ENCODE measurements around the gene PDE6G.
"Not testable (repeated sequence)": the region's sequence is repeated elsewhere in the genome, so short reads cannot be mapped to it uniquely, and the experiment has no call there.

Gene PDE6G

DNA sequence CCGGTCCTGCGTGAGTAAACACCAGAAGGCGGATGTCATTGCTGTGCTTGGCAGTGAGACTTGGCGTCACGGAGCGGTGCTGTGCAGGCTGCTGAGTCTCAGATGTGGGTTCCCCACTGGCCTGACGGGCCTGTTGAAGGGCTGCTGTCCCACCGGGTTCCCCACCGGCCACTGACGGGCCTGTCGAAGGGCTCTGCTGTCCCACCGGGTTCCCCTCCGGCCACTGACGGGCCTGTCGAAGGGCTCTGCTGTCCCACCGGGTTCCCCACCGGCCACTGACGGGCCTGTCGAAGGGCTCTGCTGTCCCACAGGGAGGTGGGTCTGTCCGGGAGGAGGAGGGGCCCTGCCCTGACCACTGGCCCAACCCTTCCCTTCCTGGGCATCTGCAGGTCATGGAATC, 30.3 kb upstream of the PDE6G start:
- no peak for DNase-seq

DNA sequence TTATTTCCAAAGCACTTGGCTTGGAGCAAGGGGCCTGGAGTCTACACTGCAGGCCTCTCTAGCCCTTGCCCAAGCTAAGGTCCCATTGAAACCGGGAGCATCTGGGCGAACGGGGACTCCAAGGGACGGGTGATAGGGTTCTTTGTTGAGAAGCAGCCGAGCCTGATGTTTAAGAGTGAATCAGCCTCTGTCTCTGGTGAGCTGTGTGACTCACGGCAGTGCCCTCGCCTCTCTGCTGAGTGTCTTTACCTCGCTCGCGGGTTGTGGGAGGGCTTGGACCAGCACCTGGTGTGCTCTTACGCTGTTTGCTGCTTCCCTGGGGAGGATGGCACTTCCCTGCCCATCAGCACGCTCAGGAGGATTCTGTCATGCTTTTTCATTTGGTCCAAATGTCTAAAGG, 28.8 kb upstream of the PDE6G start:
- DNase-seq, result peak; percentile 54

DNA sequence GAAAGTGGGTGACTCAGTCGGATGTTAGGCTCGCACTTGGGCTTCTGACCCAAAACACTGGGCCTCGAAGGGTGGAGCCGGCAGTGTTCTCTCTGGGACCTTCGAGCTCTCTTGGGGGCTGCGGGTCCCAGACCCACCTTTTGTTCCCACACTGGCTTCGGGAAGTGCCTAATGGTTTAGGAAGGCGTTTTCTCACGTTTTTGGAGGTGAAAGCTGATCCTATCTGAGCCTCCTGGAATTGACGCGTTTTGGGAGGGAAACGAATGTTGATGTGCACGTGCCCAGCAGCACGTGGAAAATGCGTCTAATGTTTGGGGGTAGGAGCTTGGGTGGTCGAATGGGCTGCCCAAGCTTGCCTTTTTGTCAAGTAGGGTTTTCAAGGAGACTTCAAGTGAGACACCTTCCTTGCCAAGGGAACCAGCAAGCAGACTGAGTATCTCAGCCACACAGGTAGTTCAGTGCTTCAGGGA, 28.1 kb upstream of the PDE6G start:
- DNase-seq, result no peak

DNA sequence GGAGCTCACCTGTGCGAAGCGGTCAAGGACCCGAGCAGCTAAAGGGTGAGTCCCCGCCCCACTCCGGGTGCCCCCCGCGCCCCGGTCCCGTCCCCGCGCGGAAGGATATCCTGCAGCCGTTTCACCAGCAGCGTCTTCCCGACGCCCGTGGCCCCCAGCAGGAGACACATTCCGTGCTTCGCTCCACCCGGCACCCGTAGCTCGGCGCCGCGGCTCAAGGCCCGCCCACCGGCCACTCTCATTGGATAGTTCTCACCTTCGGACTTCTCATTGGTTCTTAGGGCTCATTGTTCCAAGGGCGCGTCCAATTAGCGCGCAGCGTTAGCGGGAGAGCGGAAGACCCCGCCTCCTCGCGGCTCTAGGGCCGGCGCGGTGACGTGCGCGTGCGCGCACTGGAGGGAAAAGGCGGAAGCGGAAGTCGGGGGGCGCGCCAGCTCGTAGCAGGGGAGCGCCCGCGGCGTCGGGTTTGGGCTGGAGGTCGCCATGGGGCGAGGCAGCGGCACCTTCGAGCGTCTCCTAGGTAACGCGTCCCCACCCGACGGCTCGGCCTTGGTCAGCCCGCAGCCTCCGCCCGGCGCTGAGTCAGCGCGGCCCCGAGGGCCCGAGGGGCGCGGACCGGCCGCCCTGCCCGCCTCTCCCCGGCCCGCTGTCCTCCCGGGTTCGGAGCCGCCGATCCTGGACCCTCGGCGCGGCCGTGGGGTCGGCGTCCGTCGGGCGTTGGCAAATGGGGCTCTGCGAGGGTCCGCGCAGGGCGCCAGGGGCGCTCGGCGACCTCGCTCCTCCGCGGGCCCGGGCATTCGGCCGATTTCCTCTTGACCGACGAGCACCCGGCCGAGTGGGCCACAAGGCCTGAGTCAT, 27.5 kb upstream of the PDE6G start, which contains the start of the genes ARL16 and HGS:
TSS of gene ARL16 (minus strand) at position 214 of the 858 bp plus-strand sequence. CDS start at position 170, 44 bp downstream.
TSS of gene HGS (plus strand) at position 428 of the 858 bp plus-strand sequence. CDS start at position 484, 56 bp downstream.
- peak; percentile 97 for DNase-seq

DNA sequence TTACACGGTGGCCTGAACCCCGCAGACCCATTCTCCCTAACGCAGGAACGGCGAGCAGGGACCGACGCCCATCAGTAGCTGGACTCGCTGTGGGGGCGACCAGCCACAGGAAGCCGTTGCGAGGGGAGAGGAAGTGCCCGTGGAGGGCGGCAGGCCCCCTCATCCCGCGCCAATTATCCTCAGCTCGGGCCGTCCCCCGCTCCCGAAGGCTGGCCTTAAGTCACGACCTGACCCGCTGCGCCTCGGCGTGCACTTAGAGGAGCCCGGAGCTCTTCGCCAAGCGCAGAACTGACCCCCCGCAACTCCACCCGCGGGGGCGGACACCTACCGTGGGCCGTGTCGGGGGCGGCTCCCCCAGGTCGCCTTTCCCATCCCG, 26.9 kb upstream of the PDE6G start:
- no peak for DNase-seq

DNA sequence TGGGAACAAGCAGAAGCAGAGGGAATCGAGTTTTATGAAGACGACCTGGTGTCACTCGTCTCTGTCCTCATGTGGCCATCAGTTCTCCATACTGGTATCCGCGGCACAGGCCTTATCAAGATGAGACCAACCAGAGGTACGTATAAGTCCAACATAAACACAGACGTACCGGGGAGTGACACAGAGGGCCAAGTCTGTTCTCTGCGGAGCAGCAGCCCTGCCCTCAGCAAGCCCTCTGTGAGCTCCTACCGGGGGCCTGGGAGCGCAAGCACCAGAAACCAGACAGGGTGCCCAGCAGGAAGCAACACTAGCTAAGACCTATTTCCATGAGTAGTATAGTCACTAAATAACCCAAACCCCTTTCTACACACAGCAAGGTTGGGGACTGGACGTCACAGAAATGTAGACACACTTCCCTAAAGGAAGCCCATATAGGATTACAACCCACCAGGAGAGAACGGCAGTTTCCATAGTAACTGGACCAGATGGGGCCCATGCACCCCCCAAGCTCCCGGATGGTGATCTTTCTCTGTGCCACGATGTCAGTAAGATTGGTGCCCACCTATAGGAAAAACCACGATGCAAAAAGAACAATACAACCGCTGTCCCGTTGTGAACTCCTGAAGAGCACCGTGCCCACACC, 26.3 kb upstream of the PDE6G start:
- DNase-seq, result no peak

DNA sequence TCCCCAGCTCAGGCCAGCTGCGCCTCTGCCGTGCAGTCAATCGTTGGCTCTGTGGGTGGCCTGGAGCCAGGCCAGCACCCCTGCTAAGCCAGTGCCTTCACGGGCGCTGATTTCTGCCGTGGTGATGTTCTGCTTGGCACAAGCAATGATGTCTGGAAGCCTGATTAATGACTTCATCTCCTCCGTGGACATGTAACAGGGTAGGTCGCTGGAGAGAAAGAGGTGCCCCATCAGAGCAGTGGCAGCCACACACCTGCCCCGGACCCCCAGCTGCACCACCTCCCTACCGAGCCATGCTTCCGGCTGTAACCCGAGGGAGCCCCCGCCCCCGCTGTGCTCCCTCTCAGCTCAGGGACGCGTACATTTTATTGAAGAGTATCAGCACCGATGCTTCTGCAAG, 25.3 kb upstream of the PDE6G start:
- no peak for DNase-seq

DNA sequence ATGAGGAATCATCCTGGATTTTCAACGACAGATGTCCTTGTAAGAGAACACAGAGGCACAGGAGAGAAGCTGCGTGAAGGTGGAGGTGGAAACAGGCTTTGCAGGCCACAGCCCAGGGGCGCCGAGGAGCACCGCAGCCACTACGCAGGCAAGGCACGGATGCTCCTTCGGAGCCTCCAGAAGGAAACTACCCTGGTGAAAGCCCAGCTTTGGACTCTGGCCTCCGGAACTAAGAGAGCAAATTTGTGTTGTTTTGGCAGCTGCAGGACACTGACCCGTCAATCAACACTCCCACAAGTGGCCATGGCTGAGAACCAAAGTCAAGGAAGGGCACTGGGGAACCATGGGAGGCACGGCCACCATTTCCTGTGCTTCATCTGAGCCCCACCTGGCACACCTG, 23.8 kb upstream of the PDE6G start:
- DNase-seq, result no peak

DNA sequence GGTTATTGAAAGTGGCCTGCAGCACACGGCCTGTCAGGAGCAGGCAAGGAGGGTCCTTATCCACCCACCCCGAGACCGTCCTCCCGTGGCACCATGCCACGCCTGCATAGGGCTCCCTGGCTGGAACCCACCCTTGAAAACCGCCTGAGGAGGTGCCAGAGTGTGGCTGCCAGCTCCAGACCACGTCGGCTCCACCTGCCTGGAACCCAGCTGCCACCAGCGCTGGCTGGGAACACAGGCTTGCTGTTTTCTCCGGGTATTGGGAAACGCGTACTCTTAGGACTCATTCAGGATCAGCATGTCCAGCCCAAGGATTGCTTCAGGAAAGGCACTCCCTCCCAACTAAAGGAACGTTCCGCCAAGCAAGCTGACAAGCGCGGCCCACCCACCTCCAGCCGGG, 20.6 kb upstream of the PDE6G start:
- no peak for DNase-seq

DNA sequence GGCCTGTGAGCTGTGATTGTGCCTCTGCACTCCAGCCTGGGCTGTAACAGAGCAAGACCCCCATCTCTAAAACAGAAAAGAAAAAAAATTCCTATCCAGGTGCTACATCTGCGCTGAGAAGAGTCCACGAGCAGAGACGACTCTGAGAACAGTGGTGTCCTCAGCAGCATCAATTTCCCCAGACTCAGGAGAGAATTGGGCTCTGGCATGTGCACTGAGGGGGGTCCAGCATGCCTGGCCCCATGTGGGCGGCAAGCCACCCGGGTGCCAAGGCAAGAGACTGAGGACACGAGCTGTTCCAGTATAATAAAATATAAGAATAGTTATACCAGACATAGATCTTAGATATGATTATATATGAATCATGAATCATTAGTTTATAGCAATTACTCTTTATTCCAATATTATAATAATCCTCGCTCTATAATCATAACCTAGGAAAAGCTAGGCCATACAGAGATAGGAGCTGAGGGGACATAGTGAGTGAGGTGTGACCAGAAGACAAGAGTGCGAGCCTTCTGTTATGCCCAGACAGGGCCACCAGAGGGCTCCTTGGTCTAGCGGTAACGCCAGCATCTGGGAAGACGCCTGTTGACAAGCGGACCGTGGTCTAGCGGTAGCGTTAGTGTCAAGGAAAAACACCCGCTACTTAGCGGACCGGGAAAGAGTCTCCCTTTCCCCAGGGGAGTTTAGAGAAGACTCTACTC, 19.3 kb upstream of the PDE6G start:
- not testable (repeated sequence) for DNase-seq

DNA sequence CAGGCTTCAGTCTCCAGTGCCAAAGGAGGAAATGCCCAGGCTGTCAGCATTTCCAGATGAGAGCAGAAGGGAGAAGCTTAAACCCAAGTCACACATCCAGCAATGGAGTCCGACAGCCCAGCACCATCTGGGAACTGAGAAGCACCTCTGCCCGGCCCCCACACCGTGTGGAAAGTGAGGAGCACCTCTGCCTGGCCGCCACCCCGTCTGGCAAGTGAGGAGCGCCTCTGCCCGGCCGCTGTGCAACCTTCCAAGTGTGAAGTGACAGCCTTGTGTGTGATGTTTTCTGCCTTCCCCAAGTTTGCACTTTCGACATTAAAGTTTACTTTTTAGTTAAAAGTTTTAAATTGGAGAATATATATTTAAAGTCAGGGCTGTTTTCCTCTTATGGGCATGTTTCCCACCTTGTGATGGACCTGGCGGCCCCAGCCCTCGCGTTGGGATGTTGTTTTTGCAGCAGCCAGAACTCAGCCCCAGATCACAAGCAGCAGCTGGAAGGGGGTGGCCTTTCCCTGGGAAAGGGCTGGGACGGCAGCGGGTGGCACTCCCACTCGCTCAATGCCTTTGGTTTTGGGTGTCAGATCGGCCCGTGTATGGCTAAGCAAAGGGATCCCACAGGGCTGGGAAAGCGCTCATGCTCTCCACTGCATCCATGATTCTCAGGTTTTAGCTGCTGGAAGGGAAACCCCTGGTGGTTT, 17.4 kb upstream of the PDE6G start:
- no peak for DNase-seq

DNA sequence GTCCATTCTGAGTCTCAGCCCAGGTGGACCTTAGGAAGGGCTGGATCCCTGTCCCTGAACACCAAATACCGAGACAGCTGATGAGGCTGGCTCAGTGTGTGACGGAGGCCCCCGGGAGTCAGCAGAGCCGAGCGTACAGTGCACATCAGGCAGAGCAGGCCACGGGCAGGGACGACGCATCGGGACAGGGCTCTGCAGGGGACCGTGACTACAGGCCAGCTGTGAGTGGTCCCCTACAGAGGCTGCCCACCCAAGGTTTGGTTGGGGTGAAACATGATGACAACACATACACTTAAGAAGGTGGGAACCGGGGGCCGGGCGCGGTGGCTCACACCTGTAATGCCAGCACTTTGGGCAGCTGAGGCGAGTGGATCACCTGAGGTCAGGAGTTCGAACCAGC, 16.6 kb upstream of the PDE6G start:
- no peak for DNase-seq

DNA sequence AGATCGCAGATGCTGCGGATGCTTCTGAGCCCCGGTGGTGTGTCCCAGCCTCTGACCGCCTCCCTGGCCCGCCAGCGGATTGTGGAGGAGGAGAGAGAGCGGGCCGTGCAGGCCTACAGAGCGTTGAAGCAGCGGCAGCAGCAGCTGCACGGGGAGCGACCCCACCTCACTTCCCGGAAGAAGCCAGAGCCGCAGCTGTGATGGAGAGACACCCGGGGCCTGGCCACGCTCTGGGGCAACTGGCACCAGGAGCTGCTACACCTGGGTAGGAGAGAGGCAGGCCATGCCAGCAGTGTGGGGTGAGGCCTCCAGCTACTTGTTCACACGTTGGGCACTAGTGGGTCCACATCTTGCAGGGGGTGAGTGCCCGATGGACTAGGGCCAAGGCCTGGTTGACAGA, 16.2 kb upstream of the PDE6G start:
- no peak for DNase-seq

DNA sequence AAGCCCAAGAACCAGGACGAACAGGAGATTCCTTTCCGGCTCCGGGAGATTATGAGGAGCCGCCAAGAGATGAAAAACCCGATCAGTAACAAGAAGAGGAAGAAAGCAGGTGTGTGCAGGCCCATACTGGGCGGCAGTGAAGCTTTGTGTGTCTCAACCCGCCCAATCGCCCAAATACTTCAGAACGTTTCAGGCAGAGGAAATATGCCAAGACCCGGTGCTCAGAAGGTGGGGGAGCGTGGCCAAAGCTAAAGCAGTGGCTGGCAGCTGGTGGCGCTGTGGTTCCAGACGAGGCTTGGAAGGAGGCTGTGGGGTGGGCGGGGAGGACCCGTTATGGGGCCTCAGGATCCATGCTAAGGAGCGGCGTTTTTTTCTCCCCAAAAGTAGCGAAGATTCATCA, 11.4 kb upstream of the PDE6G start:
- no peak for DNase-seq

DNA sequence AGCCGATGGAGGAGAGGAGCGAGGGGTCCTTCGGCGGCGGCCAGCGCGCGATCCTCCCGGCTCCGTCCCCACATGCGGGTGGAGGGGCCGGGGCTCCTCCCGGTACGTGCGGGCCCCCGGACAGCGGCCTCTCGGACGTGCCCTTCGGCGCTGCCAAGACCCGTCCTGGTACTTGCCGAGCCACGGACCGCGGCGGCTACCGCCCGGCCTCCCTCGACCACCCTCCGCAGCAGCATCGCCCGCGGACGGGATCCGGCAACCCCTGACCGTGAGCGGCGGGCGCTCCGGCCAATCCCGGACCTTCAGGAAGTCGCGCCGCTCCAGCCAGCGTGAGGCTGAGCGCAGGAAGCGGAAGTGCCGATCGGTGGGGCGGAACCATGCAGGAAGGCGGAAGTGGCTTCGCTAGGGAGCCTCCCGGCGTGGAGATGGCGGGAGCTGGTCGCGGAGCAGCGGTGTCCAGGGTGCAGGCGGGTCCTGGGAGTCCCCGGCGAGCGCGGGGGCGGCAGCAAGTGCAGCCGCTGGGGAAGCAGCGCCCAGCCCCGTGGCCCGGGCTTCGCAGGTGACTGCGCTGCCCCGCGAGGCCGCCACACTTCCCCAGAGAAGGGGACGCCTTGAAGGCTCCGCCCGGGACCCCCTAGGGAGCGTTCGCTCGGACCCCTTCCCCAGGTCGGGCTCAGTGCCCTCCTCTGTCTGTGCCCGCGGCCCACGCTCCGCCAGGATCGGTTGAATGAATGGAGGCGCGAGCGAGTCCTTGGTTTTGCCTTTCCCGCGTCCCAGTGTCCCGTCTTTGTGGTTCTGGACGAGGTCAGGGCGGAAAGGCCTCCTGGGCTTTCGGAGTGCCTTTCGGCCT, 10.2 kb upstream of the PDE6G start, which contains the start of the genes CCDC137 and OXLD1:
TSS of gene CCDC137 (plus strand) at position 396 of the 850 bp plus-strand sequence. CDS start at position 426, 30 bp downstream.
TSS of gene OXLD1 (minus strand) at position 264 of the 850 bp plus-strand sequence. CDS start at position 236, 28 bp downstream.
- peak; percentile 93 for DNase-seq

DNA sequence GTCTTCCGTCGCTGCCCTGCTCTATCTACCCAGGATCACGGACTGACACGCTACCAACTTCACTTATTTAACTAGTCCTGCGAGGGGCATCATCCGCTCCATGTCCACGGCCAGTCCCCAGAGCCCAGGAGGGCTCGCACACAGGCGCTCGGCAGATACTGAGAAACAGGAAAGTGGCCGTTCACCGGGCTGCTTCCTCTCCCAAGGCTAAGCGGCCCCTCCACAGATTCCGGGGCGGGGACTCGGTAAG, 9.7 kb upstream of the PDE6G start:
- DNase-seq, result no peak

DNA sequence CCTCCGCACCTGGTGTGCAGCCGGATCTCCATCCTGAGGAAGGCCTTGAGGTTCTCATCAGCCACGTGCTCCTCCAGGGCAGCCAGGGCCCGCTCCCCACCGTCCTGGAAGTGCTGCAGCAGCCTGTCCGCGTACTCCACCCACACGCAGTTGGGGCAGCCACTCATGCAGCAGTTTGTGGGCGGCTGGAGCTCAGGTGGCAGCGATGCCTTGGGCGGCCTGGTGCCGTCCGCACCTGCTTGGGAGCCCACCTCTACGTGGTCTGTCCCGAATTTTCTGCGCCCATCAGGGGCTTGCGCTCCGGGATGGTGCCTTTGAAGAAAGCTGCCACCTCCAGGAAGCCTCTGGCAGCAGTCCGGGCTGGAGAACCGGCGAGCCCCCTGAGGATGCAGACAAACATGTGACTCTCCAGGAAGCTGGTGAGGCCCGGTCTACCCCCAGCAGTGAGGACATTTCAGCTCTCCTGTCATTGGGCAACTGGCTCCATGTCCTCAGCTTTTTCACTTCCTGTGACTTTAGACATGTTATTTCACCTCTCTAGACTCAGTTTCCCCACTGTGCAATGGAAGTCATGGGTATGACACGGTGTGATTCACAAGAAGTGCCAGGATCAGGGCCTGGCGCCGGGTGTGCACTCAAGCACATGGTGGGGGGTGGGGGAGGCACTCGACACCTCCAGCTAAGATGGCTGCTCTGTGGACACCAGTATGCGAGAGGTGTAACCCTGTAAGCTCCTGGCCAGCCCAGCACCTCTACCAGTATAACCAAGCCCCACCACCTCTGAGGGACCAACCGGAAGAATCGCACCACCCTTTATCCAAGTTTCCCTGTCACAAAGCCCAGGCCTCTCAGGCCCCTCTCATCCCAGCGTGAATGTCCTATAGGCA, 9.1 kb upstream of the PDE6G start:
- DNase-seq, result peak; percentile 63

DNA sequence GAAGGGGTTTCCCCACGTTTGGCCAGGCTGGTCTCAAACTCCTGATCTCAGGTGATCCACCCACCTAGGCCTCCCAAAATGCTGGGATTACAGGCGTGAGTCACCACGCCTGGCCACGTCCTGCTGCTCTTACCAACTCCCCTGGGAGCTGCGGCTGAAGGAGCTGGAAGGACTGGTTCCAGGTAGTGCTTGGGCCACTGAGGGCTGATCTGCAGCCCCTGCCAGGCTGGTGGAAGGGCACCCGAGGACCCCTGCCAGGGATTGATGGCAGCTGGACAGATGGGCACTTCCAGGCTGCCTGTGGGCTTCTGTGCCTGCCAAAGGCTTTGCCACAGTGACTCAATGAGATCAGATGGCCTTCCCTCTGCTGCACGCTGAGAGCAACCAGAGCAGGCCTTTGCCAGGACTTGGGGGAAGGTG, 7.7 kb upstream of the PDE6G start:
- no peak for DNase-seq

DNA sequence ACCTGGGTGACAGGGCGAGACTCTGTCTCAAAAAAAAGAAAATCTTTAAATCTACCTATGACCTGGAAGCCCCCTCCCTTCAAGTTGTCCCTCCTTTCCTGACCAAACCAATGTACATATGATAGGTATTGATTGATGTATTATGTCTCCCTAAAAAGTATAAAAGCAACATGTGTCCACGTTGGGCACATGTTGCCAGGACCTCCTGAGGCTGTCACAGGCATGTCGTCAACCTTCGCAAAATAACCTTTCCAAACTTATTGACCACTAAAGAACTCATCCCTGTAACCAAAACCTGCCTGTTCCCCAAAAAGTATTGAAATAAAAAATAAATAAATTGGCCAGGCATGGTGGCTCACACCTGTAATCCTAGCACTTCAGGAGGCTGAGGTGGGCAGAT, 5.7 kb upstream of the PDE6G start:
- DNase-seq, result no peak

DNA sequence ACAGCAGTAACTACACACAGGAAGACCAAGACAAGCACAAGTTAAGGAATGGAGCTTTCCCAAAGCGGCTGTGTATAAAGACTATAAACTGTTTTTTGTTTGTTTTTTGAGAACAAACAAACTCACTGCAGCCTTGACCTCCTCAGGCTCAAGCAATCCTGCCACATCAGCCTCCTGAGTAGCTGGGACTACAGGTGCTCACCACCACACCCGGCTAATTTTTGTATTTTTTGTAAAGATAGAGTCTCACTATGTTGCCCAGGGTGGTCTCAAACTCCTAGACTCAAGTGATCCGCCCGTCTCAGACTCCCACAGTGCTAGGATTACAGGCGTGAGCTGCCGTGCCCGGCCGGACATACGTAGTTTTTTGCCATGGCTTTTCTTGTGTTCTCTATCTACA, 4.1 kb upstream of the PDE6G start:
- DNase-seq, result no peak

DNA sequence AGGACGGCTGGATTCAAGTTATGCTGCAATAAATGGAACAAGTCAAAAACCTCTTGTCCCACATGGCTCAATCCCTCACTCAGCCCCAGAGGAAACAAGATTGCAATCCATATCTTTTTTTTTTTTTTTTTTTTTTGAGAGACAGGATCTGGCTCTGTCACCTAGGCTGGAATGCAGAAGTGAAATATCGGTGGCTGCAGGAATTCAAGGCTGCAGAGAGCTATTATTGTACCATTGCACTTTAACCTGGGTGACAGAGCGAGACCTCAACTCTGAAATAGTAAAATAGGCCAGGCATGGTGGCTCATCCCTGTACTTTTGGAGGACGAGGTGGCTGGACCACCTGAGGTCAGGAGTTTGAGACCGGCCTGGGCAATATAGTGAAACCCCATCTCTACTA, 2.7 kb upstream of the PDE6G start:
- DNase-seq, result no peak

Data from activated CD8-positive, alpha-beta memory T cell treated with anti-CD3 and anti-CD28 coated beads, Interleukin-2, amount 50 U/mL, for 4 hours (primary cell).